GM23338 (cell line): ENCODE data around the gene APIP. TPM values are rescaled to one million over a fixed set of nuclear protein-coding genes. Genes with fewer than 3 reads are reported as not detected.

Experiments
- ATAC-seq: fragments of 200-7000 bp; cut with Tn5 transposase; 3 replicates; pipeline ENCODE4 v1.9.1; 2020
- DNase-seq: peaks from one replicate; pipeline ENCODE4 v3.0.0-alpha.2; 2015; ENCODE audit warnings: low spot score
- H2AFZ ChIP-seq: fragments of 200-600 bp; sonication (generic); 2 replicates; pipeline ENCODE4 v1.8.0; 2016; ENCODE audit warnings: antibody characterized with exemption, mild to moderate bottlenecking, moderate library complexity
- H3F3A ChIP-seq: fragments of 200-600 bp; sonication (generic); replicated peaks from 2 replicates; pipeline ENCODE4 v1.8.0; 2017; ENCODE audit warnings: antibody characterized with exemption, mixed run types, low read depth
- H3K27ac ChIP-seq: fragments of 200-600 bp; sonication (generic); 2 replicates; pipeline ENCODE4 v1.6.1; 2016; ENCODE audit warnings: low read depth
- H3K27me3 ChIP-seq: fragments of 200-600 bp; sonication (generic); 2 replicates; pipeline ENCODE4 v1.8.0; 2016; ENCODE audit warnings: mild to moderate bottlenecking, mixed run types, moderate library complexity; ENCODE audit not compliant: insufficient read depth
- H3K36me3 ChIP-seq: fragments of 200-600 bp; sonication (generic); 2 replicates; pipeline ENCODE4 v1.8.0; 2016; ENCODE audit warnings: mild to moderate bottlenecking; ENCODE audit not compliant: insufficient read depth
- H3K4me1 ChIP-seq: fragments of 200-600 bp; sonication (generic); 2 replicates; pipeline ENCODE4 v1.8.0; 2016; ENCODE audit warnings: mild to moderate bottlenecking, moderate library complexity; ENCODE audit not compliant: insufficient read depth
- H3K4me2 ChIP-seq: fragments of 200-600 bp; sonication (generic); 2 replicates; pipeline ENCODE4 v1.7.1; 2017; ENCODE audit warnings: mixed run types
- H3K4me3 ChIP-seq: fragments of 200-600 bp; sonication (generic); 2 replicates; pipeline ENCODE4 v1.6.1; 2016; ENCODE audit warnings: mixed run types
- H3K79me2 ChIP-seq: fragments of 200-600 bp; sonication (generic); replicated peaks from 2 replicates; pipeline ENCODE4 v1.8.0; 2017; ENCODE audit warnings: mild to moderate bottlenecking; ENCODE audit not compliant: insufficient read depth
- H3K9me2 ChIP-seq: fragments of 200-600 bp; sonication (generic); 2 replicates; pipeline ENCODE4 v1.8.0; 2017; ENCODE audit not compliant: insufficient read depth
- H4K20me1 ChIP-seq: fragments of 200-600 bp; sonication (generic); replicated peaks from 2 replicates; pipeline ENCODE4 v1.8.0; 2017; ENCODE audit warnings: mild to moderate bottlenecking; ENCODE audit not compliant: insufficient read depth
- H3K27ac Mint-ChIP-seq: 2 replicates; pipeline ENCODE4 v1.8.0; 2020; ENCODE audit warnings: inconsistent platforms, mild to moderate bottlenecking, moderate library complexity, mixed read lengths
- H3K27me3 Mint-ChIP-seq: 3 replicates; pipeline ENCODE4 v1.8.0; 2022; ENCODE audit warnings: low read depth, mild to moderate bottlenecking, moderate library complexity, mixed read lengths, inconsistent platforms; ENCODE audit not compliant: insufficient read depth, poor library complexity
- H3K36me3 Mint-ChIP-seq: 3 replicates; pipeline ENCODE4 v1.8.0; 2021; ENCODE audit warnings: low read depth, mild to moderate bottlenecking, inconsistent platforms, moderate library complexity, mixed read lengths
- H3K4me1 Mint-ChIP-seq: 3 replicates; pipeline ENCODE4 v1.8.0; 2020; ENCODE audit warnings: mild to moderate bottlenecking, inconsistent platforms, mixed read lengths
- H3K4me3 Mint-ChIP-seq: 3 replicates; pipeline ENCODE4 v1.8.0; 2021; ENCODE audit warnings: moderate library complexity, mild to moderate bottlenecking, inconsistent platforms, mixed read lengths
- H3K9me3 Mint-ChIP-seq: 3 replicates; pipeline ENCODE4 v1.8.0; 2020; ENCODE audit warnings: moderate library complexity, mild to moderate bottlenecking, inconsistent platforms, mixed read lengths
- EZH2 ChIP-seq: fragments of 200-600 bp; sonication (generic); IDR thresholded peaks from one replicate; pipeline ENCODE4 v1.8.0; 2017; ENCODE audit warnings: antibody characterized with exemption, mild to moderate bottlenecking, low read depth; ENCODE audit not compliant: unreplicated experiment
- JUNB ChIP-seq: IDR thresholded peaks from one replicate; pipeline ENCODE4 v1.6.1; 2016; ENCODE audit warnings: antibody characterized with exemption; ENCODE audit not compliant: unreplicated experiment
- NANOG ChIP-seq: IDR thresholded peaks from 2 replicates; pipeline ENCODE4 v1.6.1; 2016; ENCODE audit warnings: antibody characterized with exemption, borderline replicate concordance
- POLR2AphosphoS5 ChIP-seq: IDR thresholded peaks from 2 replicates; pipeline ENCODE4 v1.6.1; 2016; ENCODE audit warnings: antibody characterized with exemption, low read depth
- ZNF114 ChIP-seq: fragments of 250-450 bp; sonication (Bioruptor Pico); IDR thresholded peaks from 2 replicates; pipeline ENCODE4 v1.5.0; 2020; ENCODE audit warnings: mild to moderate bottlenecking, moderate library complexity
- ZNF331 ChIP-seq: fragments of 250-450 bp; sonication (Bioruptor Pico); IDR thresholded peaks from 2 replicates; pipeline ENCODE4 v1.5.0; 2020; ENCODE audit warnings: low read depth, mild to moderate bottlenecking, moderate library complexity
- ZNF462 ChIP-seq: fragments of 250-450 bp; sonication (Bioruptor Pico); IDR thresholded peaks from 2 replicates; pipeline ENCODE4 v1.5.0; 2020; ENCODE audit warnings: mild to moderate bottlenecking, moderate library complexity
- polyA plus RNA-seq: library from polyadenylated mRNA; unstranded; fragments of >200 nt; fragmentation: Nextera tagmentation; extraction: Ambion mirVana; gene quantifications from 2 replicates; pipeline ENCODE4 v1.2.1, GENCODE V29; 2016
- total RNA-seq: library from RNA; depleted of rRNA; stranded (reverse); fragments of >200 nt; shearing (Covaris generic); gene quantifications from 2 replicates; pipeline ENCODE4 v1.2.3, GENCODE V29; 2014
- TF ChIP-seq, protein P1 (sequence below), 2 experiments: fragments of 200-600 bp in 1 of 2; sonication (generic) in 1 of 2; conservative IDR thresholded peaks; 2 replicates each; pipeline versions ENCODE4 v1.5.1 to v1.6.1; 2016 to 2017; ENCODE audit warnings: antibody characterized with exemption in 2 of 2, low read depth in 2 of 2, mild to moderate bottlenecking in 2 of 2, moderate library complexity in 1 of 2
- TF ChIP-seq, protein P2 (sequence below): IDR thresholded peaks from one replicate; pipeline ENCODE4 v1.6.1; 2018; ENCODE audit warnings: antibody characterized with exemption; ENCODE audit not compliant: unreplicated experiment

Gene APIP
- total and polyA plus RNA-seq, 2 experiments from 2014 or later = 35.7 to 50.3 TPM

DNA sequence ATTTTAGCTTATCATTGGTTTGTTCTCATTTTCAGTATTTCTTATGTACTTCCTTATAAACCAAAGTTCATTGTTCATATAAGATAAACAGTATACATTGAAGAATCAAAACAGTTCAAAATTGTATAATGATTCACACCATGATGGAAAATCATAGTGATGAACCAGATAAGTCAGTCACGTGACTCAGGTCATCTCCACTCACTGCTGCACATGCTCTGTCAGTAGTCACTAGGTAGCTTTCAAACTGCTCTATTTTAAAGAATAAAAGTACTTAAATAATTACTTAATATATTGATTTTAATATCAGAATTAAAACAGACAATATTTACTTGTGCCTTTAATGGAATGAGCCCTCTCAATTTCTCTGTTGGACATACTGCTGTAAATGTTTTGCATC is 37.8 kb upstream of the APIP start:
- Histone ChIP-seq H3K4me3 (no peak overlapping the region), H4K20me1 (no peaks in the 10 kb centered on the region; the same call in 1 of the 2 replicates), H2AFZ (no peak overlapping the region), H3K27ac (no peak overlapping the region), H3F3A (no peaks in the 10 kb centered on the region), H3K79me2 (peaks cover 4% of the 10 kb centered on the region; the same call in 1 of the 2 replicates), H3K4me2 (no peak overlapping the region), H3K36me3 (no peaks in the 10 kb centered on the region), H3K9me2 (no peaks in the 10 kb centered on the region), H3K4me1 (no peaks in the 10 kb centered on the region), H3K27me3 (no peaks in the 10 kb centered on the region)
- no peaks in the 10 kb centered on the region for H3K4me1 Mint-ChIP-seq
- peaks cover 2% of the 10 kb centered on the region; the same call in 1 of the 3 replicates for H3K36me3 Mint-ChIP-seq
- no peak overlapping the region for H3K27ac Mint-ChIP-seq
- no peak overlapping the region for H3K4me3 Mint-ChIP-seq
- peaks cover 2% of the 10 kb centered on the region for H3K27me3 Mint-ChIP-seq
- ATAC-seq (no peak), DNase-seq (no peak)
- TF ChIP-seq, protein P1, sequence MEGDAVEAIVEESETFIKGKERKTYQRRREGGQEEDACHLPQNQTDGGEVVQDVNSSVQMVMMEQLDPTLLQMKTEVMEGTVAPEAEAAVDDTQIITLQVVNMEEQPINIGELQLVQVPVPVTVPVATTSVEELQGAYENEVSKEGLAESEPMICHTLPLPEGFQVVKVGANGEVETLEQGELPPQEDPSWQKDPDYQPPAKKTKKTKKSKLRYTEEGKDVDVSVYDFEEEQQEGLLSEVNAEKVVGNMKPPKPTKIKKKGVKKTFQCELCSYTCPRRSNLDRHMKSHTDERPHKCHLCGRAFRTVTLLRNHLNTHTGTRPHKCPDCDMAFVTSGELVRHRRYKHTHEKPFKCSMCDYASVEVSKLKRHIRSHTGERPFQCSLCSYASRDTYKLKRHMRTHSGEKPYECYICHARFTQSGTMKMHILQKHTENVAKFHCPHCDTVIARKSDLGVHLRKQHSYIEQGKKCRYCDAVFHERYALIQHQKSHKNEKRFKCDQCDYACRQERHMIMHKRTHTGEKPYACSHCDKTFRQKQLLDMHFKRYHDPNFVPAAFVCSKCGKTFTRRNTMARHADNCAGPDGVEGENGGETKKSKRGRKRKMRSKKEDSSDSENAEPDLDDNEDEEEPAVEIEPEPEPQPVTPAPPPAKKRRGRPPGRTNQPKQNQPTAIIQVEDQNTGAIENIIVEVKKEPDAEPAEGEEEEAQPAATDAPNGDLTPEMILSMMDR (conservative IDR thresholded peaks at IDR 0.05; ENCODE audit: low read depth in 2 of 2) = no peak
- TF ChIP-seq EZH2 (no peak), ZNF114 (no peak), ZNF462 (CRISPR knock-in tag) (no peak), JUNB (no peak), ZNF331 (CRISPR knock-in tag) (no peak), NANOG (no peak), POLR2AphosphoS5 (no peak)
- TF ChIP-seq, protein P2, sequence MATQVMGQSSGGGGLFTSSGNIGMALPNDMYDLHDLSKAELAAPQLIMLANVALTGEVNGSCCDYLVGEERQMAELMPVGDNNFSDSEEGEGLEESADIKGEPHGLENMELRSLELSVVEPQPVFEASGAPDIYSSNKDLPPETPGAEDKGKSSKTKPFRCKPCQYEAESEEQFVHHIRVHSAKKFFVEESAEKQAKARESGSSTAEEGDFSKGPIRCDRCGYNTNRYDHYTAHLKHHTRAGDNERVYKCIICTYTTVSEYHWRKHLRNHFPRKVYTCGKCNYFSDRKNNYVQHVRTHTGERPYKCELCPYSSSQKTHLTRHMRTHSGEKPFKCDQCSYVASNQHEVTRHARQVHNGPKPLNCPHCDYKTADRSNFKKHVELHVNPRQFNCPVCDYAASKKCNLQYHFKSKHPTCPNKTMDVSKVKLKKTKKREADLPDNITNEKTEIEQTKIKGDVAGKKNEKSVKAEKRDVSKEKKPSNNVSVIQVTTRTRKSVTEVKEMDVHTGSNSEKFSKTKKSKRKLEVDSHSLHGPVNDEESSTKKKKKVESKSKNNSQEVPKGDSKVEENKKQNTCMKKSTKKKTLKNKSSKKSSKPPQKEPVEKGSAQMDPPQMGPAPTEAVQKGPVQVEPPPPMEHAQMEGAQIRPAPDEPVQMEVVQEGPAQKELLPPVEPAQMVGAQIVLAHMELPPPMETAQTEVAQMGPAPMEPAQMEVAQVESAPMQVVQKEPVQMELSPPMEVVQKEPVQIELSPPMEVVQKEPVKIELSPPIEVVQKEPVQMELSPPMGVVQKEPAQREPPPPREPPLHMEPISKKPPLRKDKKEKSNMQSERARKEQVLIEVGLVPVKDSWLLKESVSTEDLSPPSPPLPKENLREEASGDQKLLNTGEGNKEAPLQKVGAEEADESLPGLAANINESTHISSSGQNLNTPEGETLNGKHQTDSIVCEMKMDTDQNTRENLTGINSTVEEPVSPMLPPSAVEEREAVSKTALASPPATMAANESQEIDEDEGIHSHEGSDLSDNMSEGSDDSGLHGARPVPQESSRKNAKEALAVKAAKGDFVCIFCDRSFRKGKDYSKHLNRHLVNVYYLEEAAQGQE = no peak
- H3K9me3 Mint-ChIP-seq = no peaks in the 10 kb centered on the region
